H1 (cell line): ENCODE results near the gene TRIB2. TPM values are rescaled to one million over a fixed set of nuclear protein-coding genes. Genes with fewer than 3 reads are reported as not detected.

Experiments
- CTCF ChIA-PET: fragments of 300-600 bp; sonication (Branson Sonifier 250); formaldehyde crosslinking; loops from one replicate; lab custom pipeline; 2021; ENCODE audit not compliant: partially characterized antibody; lab: Charles Lee
- POLR2A ChIA-PET: fragments of 300-600 bp; sonication (Branson Sonifier 250); formaldehyde crosslinking; loops from one replicate; lab custom pipeline; 2021; ENCODE audit warnings: inconsistent platforms; ENCODE audit not compliant: partially characterized antibody; lab: Charles Lee
- DNase-seq, 2 experiments: peaks; one replicate each; pipeline versions ENCODE4 v3.0.0 to v3.0.0-alpha.2; 2010 to 2022; ENCODE audit warnings: low spot score in 2 of 2, low read depth in 1 of 2, mixed read lengths in 1 of 2
- FAIRE-seq: peaks from 2 replicates; lab custom pipeline; 2011; peaks lifted over from hg19 to GRCh38; lab: Jason Lieb, UNC
- H2AFZ ChIP-seq: 2 replicates; pipeline ENCODE4 v1.8.1; 2012; ENCODE audit warnings: low read length, inconsistent platforms
- H2AK5ac ChIP-seq: 2 replicates; pipeline ENCODE4 v1.6.1; 2013; ENCODE audit warnings: low read depth, low read length
- H2BK120ac ChIP-seq: replicated peaks from 2 replicates; pipeline ENCODE3; 2013; ENCODE audit warnings: low read depth, low read length, inconsistent platforms
- H2BK12ac ChIP-seq: 2 replicates; pipeline ENCODE4 v1.6.1; 2013; ENCODE audit warnings: low read depth, low read length
- H2BK15ac ChIP-seq: 2 replicates; pipeline ENCODE4 v1.6.1; 2013; ENCODE audit warnings: low read length
- H2BK20ac ChIP-seq: 2 replicates; pipeline ENCODE4 v1.6.1; 2013; ENCODE audit warnings: low read length
- H2BK5ac ChIP-seq: 2 replicates; pipeline ENCODE4 v1.6.1; 2013; ENCODE audit warnings: low read depth, low read length
- H3K14ac ChIP-seq: 2 replicates; pipeline ENCODE4 v1.6.1; 2013; ENCODE audit warnings: inconsistent platforms; ENCODE audit not compliant: insufficient read length
- H3K18ac ChIP-seq: 2 replicates; pipeline ENCODE4 v1.6.1; 2013; ENCODE audit warnings: low read length; ENCODE audit errors: extremely low read depth
- H3K23ac ChIP-seq: 2 replicates; pipeline ENCODE4 v1.6.1; 2013; ENCODE audit warnings: inconsistent platforms; ENCODE audit not compliant: insufficient read length
- H3K23me2 ChIP-seq: 2 replicates; pipeline ENCODE4 v1.6.1; 2013; ENCODE audit warnings: low read depth, low read length
- H3K27ac ChIP-seq: 2 replicates; pipeline ENCODE4 v1.6.1; 2011; ENCODE audit warnings: low read depth, low read length, inconsistent platforms
- H3K27me3 ChIP-seq, 4 experiments: replicated peaks in 1 of 4; 1 replicate in 1 of 4; 2 replicates in 3 of 4; pipeline versions ENCODE4 v1.6.1 to v1.8.1; 2011 to 2013; ENCODE audit warnings: low read length in 3 of 4, mild to moderate bottlenecking in 3 of 4, inconsistent platforms in 2 of 4, mixed read lengths in 2 of 4, moderate library complexity in 1 of 4; ENCODE audit not compliant: control insufficient read depth in 3 of 4, insufficient read depth in 3 of 4; ENCODE audit errors: extremely low read depth in 1 of 4
- H3K36me3 ChIP-seq, 4 experiments: 2 replicates each; pipeline versions ENCODE4 v1.6.1 to v1.8.1; 2011 to 2013; ENCODE audit warnings: mild to moderate bottlenecking in 4 of 4, low read length in 3 of 4, moderate library complexity in 2 of 4, control low read depth in 1 of 4, inconsistent platforms in 1 of 4; ENCODE audit not compliant: insufficient read depth in 4 of 4, control insufficient read depth in 2 of 4
- H3K4ac ChIP-seq: replicated peaks from 2 replicates; pipeline ENCODE3; 2013; ENCODE audit warnings: low read length, low read depth, mixed read lengths, inconsistent platforms; ENCODE audit not compliant: insufficient read length
- H3K4me1 ChIP-seq, 4 experiments: replicated peaks in 1 of 4; 1 replicate in 1 of 4; 2 replicates in 3 of 4; pipeline versions ENCODE4 v1.6.1 to v1.8.1; 2011 to 2013; ENCODE audit warnings: low read length in 3 of 4, inconsistent platforms in 2 of 4, mixed read lengths in 1 of 4; ENCODE audit not compliant: insufficient read depth in 4 of 4, control insufficient read depth in 3 of 4
- H3K4me2 ChIP-seq, 2 experiments: 2 replicates each; pipeline versions ENCODE4 v1.6.1 to v1.8.1; 2011 to 2013; ENCODE audit warnings: low read depth in 2 of 2, low read length in 2 of 2, control low read depth in 1 of 2, inconsistent platforms in 1 of 2, mild to moderate bottlenecking in 1 of 2; ENCODE audit not compliant: insufficient read depth in 1 of 2
- H3K4me3 ChIP-seq, 4 experiments: fragments of 200-600, 300-600 bp in 1 of 4; sonication (generic), shearing (Covaris generic), sonication (Bioruptor Twin) in 1 of 4; 2 replicates each; pipeline versions ENCODE4 v1.5.1 to v1.8.1; 2011 to 2016; ENCODE audit warnings: low read length in 4 of 4, low read depth in 3 of 4, control low read depth in 2 of 4, inconsistent platforms in 2 of 4, mild to moderate bottlenecking in 2 of 4, mixed read lengths in 1 of 4, moderate library complexity in 1 of 4; ENCODE audit not compliant: insufficient read depth in 2 of 4; ENCODE audit errors: extremely low read depth in 1 of 4
- H3K56ac ChIP-seq: replicated peaks from 2 replicates; pipeline ENCODE3; 2013; ENCODE audit warnings: low read depth, mild to moderate bottlenecking, mixed read lengths, low read length, inconsistent platforms; ENCODE audit not compliant: insufficient read length
- H3K79me1 ChIP-seq: 2 replicates; pipeline ENCODE4 v1.6.1; 2013; ENCODE audit warnings: low read depth, low read length, control low read depth
- H3K79me2 ChIP-seq, 2 experiments: 2 replicates each; pipeline versions ENCODE4 v1.6.1 to v1.8.1; 2012 to 2013; ENCODE audit warnings: low read length in 2 of 2, mild to moderate bottlenecking in 2 of 2, inconsistent platforms in 1 of 2; ENCODE audit not compliant: insufficient read depth in 2 of 2, control insufficient read depth in 1 of 2
- H3K9ac ChIP-seq, 4 experiments: replicated peaks in 1 of 4; 1 replicate in 1 of 4; 2 replicates in 3 of 4; pipeline versions ENCODE4 v1.6.1 to v1.8.1; 2011 to 2013; ENCODE audit warnings: low read depth in 3 of 4, low read length in 3 of 4, control low read depth in 2 of 4, mild to moderate bottlenecking in 2 of 4, moderate library complexity in 2 of 4, inconsistent platforms in 1 of 4; ENCODE audit errors: extremely low read depth in 1 of 4
- H3K9me3 ChIP-seq, 2 experiments: 2 replicates each; pipeline versions ENCODE4 v1.6.1 to v1.8.1; 2012 to 2013; ENCODE audit warnings: mild to moderate bottlenecking in 2 of 2, moderate library complexity in 2 of 2, control low read depth in 1 of 2, inconsistent platforms in 1 of 2, low read depth in 1 of 2, low read length in 1 of 2, mixed read lengths in 1 of 2; ENCODE audit not compliant: insufficient read depth in 2 of 2
- H4K20me1 ChIP-seq, 2 experiments: replicated peaks in 1 of 2; 2 replicates each; pipeline versions ENCODE3 to v1.8.1; 2011 to 2013; ENCODE audit warnings: inconsistent platforms in 2 of 2, low read length in 2 of 2, mild to moderate bottlenecking in 1 of 2; ENCODE audit not compliant: insufficient read depth in 2 of 2, control insufficient read depth in 1 of 2
- H4K5ac ChIP-seq: 2 replicates; pipeline ENCODE4 v1.6.1; 2013; ENCODE audit warnings: low read length, low read depth, mixed read lengths, inconsistent platforms; ENCODE audit not compliant: insufficient read length
- H4K8ac ChIP-seq: 2 replicates; pipeline ENCODE4 v1.8.0; 2013; ENCODE audit warnings: mild to moderate bottlenecking, moderate library complexity, low read length, inconsistent platforms; ENCODE audit not compliant: insufficient read depth; ENCODE audit errors: extremely low read depth
- H4K91ac ChIP-seq: replicated peaks from 2 replicates; pipeline ENCODE3; 2013; ENCODE audit warnings: low read length, mixed read lengths, inconsistent platforms; ENCODE audit not compliant: insufficient read length
- RAD21 ChIP-seq, 2 experiments: IDR thresholded peaks in 1 of 2; conservative IDR thresholded peaks in 1 of 2; 2 replicates each; pipeline ENCODE4 v1.6.1; 2011; ENCODE audit warnings: low read depth in 2 of 2, low read length in 2 of 2, improper control_type of control experiment in 1 of 2, inconsistent platforms in 1 of 2, mild to moderate bottlenecking in 1 of 2, moderate library complexity in 1 of 2
- WGBS, 2 experiments: shearing (Covaris generic) in 1 of 2; methylation state at CpG; one replicate each; pipeline versions ENCODE4 v1.1.6 to v1.1.7; 2013 to 2015; ENCODE audit warnings: low lambda C conversion rate in 2 of 2, mixed read lengths in 2 of 2, inconsistent platforms in 1 of 2, low coverage in 1 of 2, missing lambda C conversion rate in 1 of 2; ENCODE audit not compliant: insufficient replicate concordance in 2 of 2, insufficient coverage in 1 of 2, insufficient read length in 1 of 2; ENCODE audit errors: extremely low coverage in 1 of 2, missing lambda C conversion rate in 1 of 2; 5-methylcytosine and 5-hydroxymethylcytosine counted together
- polyA plus RNA-seq, 7 experiments: library from polyadenylated mRNA; depleted of rRNA in 3 of 7; stranded (reverse) in 5 of 7; unstranded in 2 of 7; fragments of >200 nt in 5 of 7; fragments of 200-250 nt in 2 of 7; gene quantifications; 1 replicate in 5 of 7; 2 replicates in 1 of 7; 4 replicates in 1 of 7; pipeline versions ENCODE4 v1.2.1 to v1.2.3, GENCODE V29; 2011 to 2013; ENCODE audit warnings: missing spikeins in 2 of 7, mixed read lengths in 2 of 7
- total RNA-seq: library from RNA; stranded (reverse); fragmentation: NEBNext Ultra II Directional; extraction: Animal tissue kit (Norgen Biotek cat#: 25700); gene quantifications from 2 replicates; pipeline ENCODE4 v1.2.1, GENCODE V29; 2021

Gene TRIB2
- total and polyA plus RNA-seq, 2 of the 8 experiments (the other 6 are each of a cell fraction or from before 2014, with no cell fraction given), result 40.8 to 57.0 TPM

DNA sequence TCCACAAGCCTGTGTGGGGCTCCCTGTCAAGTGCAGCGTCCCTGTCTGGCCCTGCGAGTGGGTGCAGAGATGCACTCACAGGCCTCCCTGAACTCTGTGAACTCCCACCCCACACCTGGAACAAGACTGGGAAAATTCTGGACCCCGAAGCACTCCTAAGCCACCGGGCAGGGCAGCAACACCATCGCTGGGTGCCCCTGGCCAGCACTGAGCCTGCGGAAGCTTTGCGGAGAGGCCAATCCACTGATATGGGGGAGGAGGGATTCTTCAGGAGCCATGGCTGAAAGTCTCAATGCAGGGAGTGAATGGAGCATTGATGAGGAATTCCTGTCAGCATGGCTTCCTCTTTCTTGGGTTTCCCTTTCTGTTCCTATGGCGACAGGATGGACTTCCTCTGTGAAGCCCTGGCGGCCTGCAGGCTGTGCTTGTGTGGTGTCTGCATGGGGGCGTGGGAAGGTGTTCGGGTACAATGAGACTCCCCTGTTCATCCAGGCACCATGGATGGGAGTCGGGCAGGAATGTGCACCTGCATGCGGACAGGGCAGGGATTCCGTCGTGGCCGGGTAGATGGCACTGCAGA, 15.1 kb downstream of the TRIB2 start:
- H2BK15ac ChIP-seq, result no peak overlapping the region
- H3K14ac ChIP-seq, result no peak overlapping the region
- H3K4me2 ChIP-seq, result no peak overlapping the region
- H2BK12ac ChIP-seq, result no peak overlapping the region
- H3K23ac ChIP-seq, result no peak overlapping the region
- FAIRE-seq, result no peak
- no peaks in the 10 kb centered on the region for H3K27me3 ChIP-seq
- H3K18ac ChIP-seq, result no peak overlapping the region
- H3K27ac ChIP-seq, result no peak overlapping the region
- H3K4ac ChIP-seq, result no peak overlapping the region
- peaks cover 10 to 67% (median 39%) of the 10 kb centered on the region in 4 experiments; a peak in 7 of 8 replicates for H3K36me3 ChIP-seq
- H3K23me2 ChIP-seq, result no peaks in the 10 kb centered on the region
- no peak overlapping the region for H4K91ac ChIP-seq
- no peaks in the 10 kb centered on the region for H3K9me3 ChIP-seq
- H4K20me1 ChIP-seq, result peaks cover 18 to 52% of the 10 kb centered on the region in 2 experiments
- 97% methylated on average over 16 of the region's 16 CpGs; no CpG with 5 or more reads in 1 of the 2 experiments for WGBS, 2 experiments
- peaks cover 0 to 4% (median 0%) of the 10 kb centered on the region in 4 experiments; a peak in 1 of 7 replicates for H3K4me1 ChIP-seq
- no peak overlapping the region for H3K56ac ChIP-seq
- H4K5ac ChIP-seq, result no peak overlapping the region
- no peak overlapping the region; the same call in 1 of the 2 replicates for H2BK20ac ChIP-seq
- no peak for DNase-seq
- H4K8ac ChIP-seq, result no peak overlapping the region
- no peak overlapping the region for H2AK5ac ChIP-seq
- peak overlapping the region; percentile 1; the same call in 1 of the 2 replicates for H2BK5ac ChIP-seq
- TF ChIP-seq RAD21 (IDR thresholded peaks at IDR 0.05 in 1 of 2, conservative IDR thresholded peaks at IDR 0.05 in 1 of 2; ENCODE audit: low read depth in 2 of 2, low read length in 2 of 2), result no peak
- no peak overlapping the region for H3K9ac ChIP-seq
- peaks cover 38% of the 10 kb centered on the region for H3K79me1 ChIP-seq
- no peak overlapping the region for H2BK120ac ChIP-seq
- POLR2A ChIA-PET, result interaction anchor here (1.5 kb wide), 1 partner anchor 15 kb away, joined by 4 read pairs; the partner anchor contains the start of gene TRIB2
- CTCF ChIA-PET, result no interaction called here
- H2AFZ ChIP-seq, result no peak overlapping the region
- no peak overlapping the region for H3K4me3 ChIP-seq
- H3K79me2 ChIP-seq, result peaks cover 16 to 100% of the 10 kb centered on the region in 2 experiments; a peak in 3 of 4 replicates
